HepG2 (cell line): Measurements from ENCODE around the gene LAS1L. TPM values are rescaled to one million over a fixed set of nuclear protein-coding genes. Genes with fewer than 3 reads are reported as not detected.

Experiments
- ATAC-seq: fragments of 200-7000 bp; cut with Tn5 transposase; 3 replicates; pipeline ENCODE4 v1.9.1; 2020; ENCODE audit warnings: mild to moderate bottlenecking, moderate library complexity
- BruUV-seq: library from RNA; stranded (reverse); fragments of 400-500 nt; replicated peaks from 2 replicates; lab custom pipeline; 2021; lab: Mats Ljungman, UMichigan
- CTCF ChIA-PET: fragments of 300-600 bp; formaldehyde crosslinking; extraction: SDS; loops from one replicate; lab custom pipeline; 2021; ENCODE audit warnings: low total read pairs, inconsistent platforms, low intra/inter-chr PET ratio; lab: Yijun Ruan, JAX
- POLR2A ChIA-PET: fragments of 350-600 bp; sonication (Branson Sonifier 250); formaldehyde crosslinking; loops from one replicate; lab custom pipeline; 2020; ENCODE audit warnings: antibody characterized with exemption, inconsistent platforms; lab: Yijun Ruan, JAX
- DNase-seq: peaks from one replicate; pipeline ENCODE4 v3.0.0-alpha.2; 2015; ENCODE audit warnings: low spot score
- FAIRE-seq: peaks from 3 replicates; lab custom pipeline; 2011; peaks lifted over from hg19 to GRCh38; lab: Jason Lieb, UNC
- H2AFZ ChIP-seq: one replicate; pipeline ENCODE4 v1.6.1; 2011; ENCODE audit warnings: low read length, inconsistent platforms
- H3K27ac ChIP-seq: fragments of 300-600 bp; 3 replicates; pipeline ENCODE4 v1.8.0; 2011; ENCODE audit warnings: mixed run types, mild to moderate bottlenecking, mixed read lengths, low read length, inconsistent platforms; ENCODE audit not compliant: insufficient read depth; ENCODE audit errors: extremely low read length
- H3K27me3 ChIP-seq, 2 experiments: fragments of 200-600 bp in 1 of 2; 2 replicates in 1 of 2; 3 replicates in 1 of 2; pipeline versions ENCODE4 v1.6.0 to v1.8.0; 2011; ENCODE audit warnings: low read length in 2 of 2, mild to moderate bottlenecking in 2 of 2, moderate library complexity in 2 of 2, inconsistent platforms in 1 of 2; ENCODE audit not compliant: insufficient read depth in 2 of 2, control insufficient read depth in 1 of 2
- H3K36me3 ChIP-seq, 2 experiments: fragments of 200-600 bp in 1 of 2; replicated peaks in 1 of 2; 2 replicates in 1 of 2; 3 replicates in 1 of 2; pipeline versions ENCODE4 v1.5.1 to v1.8.0; 2011; ENCODE audit warnings: low read length in 2 of 2, inconsistent platforms in 1 of 2; ENCODE audit not compliant: insufficient read depth in 2 of 2, control insufficient read depth in 1 of 2
- H3K4me1 ChIP-seq: 2 replicates; pipeline ENCODE4 v1.5.1; 2012; ENCODE audit warnings: low read length, inconsistent platforms; ENCODE audit not compliant: insufficient read depth
- H3K4me2 ChIP-seq: 2 replicates; pipeline ENCODE4 v1.6.0; 2011; ENCODE audit warnings: low read depth, low read length, inconsistent platforms
- H3K4me3 ChIP-seq, 3 experiments: fragments of 200-600 bp in 1 of 3; sonication (generic), shearing (Covaris generic) in 1 of 3; replicated peaks in 1 of 3; 2 replicates each; pipeline ENCODE4 v1.5.1; 2011 to 2016; ENCODE audit warnings: low read length in 3 of 3, inconsistent platforms in 2 of 3, low read depth in 2 of 3, mild to moderate bottlenecking in 2 of 3, control low read depth in 1 of 3, mixed read lengths in 1 of 3; ENCODE audit not compliant: insufficient read depth in 1 of 3
- H3K79me2 ChIP-seq: one replicate; pipeline ENCODE4 v1.6.1; 2011; ENCODE audit warnings: low read length, inconsistent platforms; ENCODE audit not compliant: insufficient read depth
- H3K9ac ChIP-seq: 2 replicates; pipeline ENCODE4 v1.6.0; 2011; ENCODE audit warnings: mild to moderate bottlenecking, low read depth, low read length, inconsistent platforms; ENCODE audit not compliant: insufficient read depth
- H3K9me3 ChIP-seq: 2 replicates; pipeline ENCODE4 v1.5.1; 2012; ENCODE audit warnings: mild to moderate bottlenecking, low read length
- H4K20me1 ChIP-seq: 2 replicates; pipeline ENCODE4 v1.6.0; 2011; ENCODE audit warnings: inconsistent platforms, mild to moderate bottlenecking, low read length, moderate library complexity; ENCODE audit not compliant: insufficient read depth
- CREB3 ChIP-seq: sonication (generic); formaldehyde crosslinking; IDR thresholded peaks from 2 replicates; pipeline ENCODE4 v1.5.0; 2020; ENCODE audit warnings: missing genetic modification reagents
- CREM ChIP-seq, 2 experiments: sonication (generic) in 1 of 2; formaldehyde crosslinking in 1 of 2; IDR thresholded peaks; 2 replicates each; pipeline versions ENCODE4 v1.4.0 to v1.6.1; 2016 to 2020; ENCODE audit warnings: antibody characterized with exemption in 1 of 2, mild to moderate bottlenecking in 1 of 2, missing genetic modification reagents in 1 of 2
- GATAD2A ChIP-seq: IDR thresholded peaks from 2 replicates; pipeline ENCODE4 v1.6.1; 2016
- HNF4A ChIP-seq: sonication (generic); formaldehyde crosslinking; IDR thresholded peaks from 2 replicates; pipeline ENCODE4 v1.4.0; 2020; ENCODE audit warnings: missing genetic modification reagents
- NCOR1 ChIP-seq: fragments of 200-600 bp; sonication (generic); IDR thresholded peaks from 2 replicates; pipeline ENCODE4 v1.7.0; 2017; ENCODE audit warnings: antibody characterized with exemption, low read length, borderline replicate concordance
- SNAPC4 ChIP-seq: sonication (generic); formaldehyde crosslinking; IDR thresholded peaks from 2 replicates; pipeline ENCODE4 v1.4.0; 2020; ENCODE audit warnings: mild to moderate bottlenecking, missing genetic modification reagents
- SRSF4 ChIP-seq: fragments of 200-400 bp; formaldehyde crosslinking; IDR thresholded peaks from one replicate; pipeline ENCODE4 v1.6.1; 2018; ENCODE audit warnings: mild to moderate bottlenecking, low read depth, low read length, moderate library complexity; ENCODE audit not compliant: poor library complexity, severe bottlenecking
- TBP ChIP-seq: sonication (generic); formaldehyde crosslinking; IDR thresholded peaks from 2 replicates; pipeline ENCODE4 v1.5.0; 2020; ENCODE audit warnings: missing genetic modification reagents
- TEAD3 ChIP-seq: optimal IDR thresholded peaks from 2 replicates; pipeline ENCODE3; 2016; ENCODE audit warnings: borderline replicate concordance
- ZNF143 ChIP-seq: sonication (generic); formaldehyde crosslinking; IDR thresholded peaks from 2 replicates; pipeline ENCODE4 v1.4.0; 2020; ENCODE audit warnings: missing genetic modification reagents
- ZNF3 ChIP-seq: IDR thresholded peaks from 2 replicates; pipeline ENCODE4 v1.7.0; 2017; ENCODE audit warnings: inconsistent platforms
- ZNF605 ChIP-seq: sonication (generic); formaldehyde crosslinking; IDR thresholded peaks from 2 replicates; pipeline ENCODE4 v1.8.0; 2022; ENCODE audit warnings: mild to moderate bottlenecking, missing genetic modification reagents
- WGBS: methylation state at CpG from one replicate; pipeline ENCODE4 v1.1.6; 2017; ENCODE audit warnings: low lambda C conversion rate; 5-methylcytosine and 5-hydroxymethylcytosine counted together
- in situ Hi-C: cut with HindIII; loops from 2 replicates; pipeline ENCODE4 v1.10.0; 2017; ENCODE audit warnings: low pct_unique_long_range_greater_than_20kb; ENCODE audit not compliant: extremely low pct_ligation_motif_present
- intact Hi-C: fragments of 100-400 bp; cut with micrococcal nuclease; formaldehyde crosslinking; loops from one replicate; pipeline ENCODE4 v1.10.0; 2022; ENCODE audit not compliant: unreplicated experiment
- polyA plus RNA-seq, 8 experiments: library from polyadenylated mRNA; depleted of rRNA in 3 of 8; stranded (reverse) in 7 of 8; unstranded in 1 of 8; fragments of >200 nt; fragmentation: Illumina TruSeq in 4 of 8; extraction: Trizol in 4 of 8; gene quantifications; 2 replicates each; pipeline versions ENCODE4 v1.2.1 to v1.2.3, GENCODE V29; 2011 to 2016; ENCODE audit warnings: low read depth in 4 of 8, missing spikeins in 1 of 8, mixed read lengths in 1 of 8; ENCODE audit not compliant: insufficient read depth in 1 of 8
- total RNA-seq, 5 experiments: library from RNA; depleted of rRNA; stranded (reverse); fragments of >200 nt; fragmentation: Illumina TruSeq; extraction: Trizol; gene quantifications; 2 replicates each; pipeline ENCODE4 v1.2.3, GENCODE V29; 2016; ENCODE audit warnings: low read depth in 1 of 5
- TF ChIP-seq, protein P1 (sequence below): sonication (generic); formaldehyde crosslinking; IDR thresholded peaks from 2 replicates; pipeline ENCODE4 v1.8.1; 2023; ENCODE audit warnings: mild to moderate bottlenecking, missing genetic modification reagents
- TF ChIP-seq, protein P2 (sequence below): sonication (generic); formaldehyde crosslinking; conservative IDR thresholded peaks from 2 replicates; pipeline ENCODE4 v1.8.1; 2023; ENCODE audit warnings: missing genetic modification reagents
- TF ChIP-seq, protein P3 (sequence below): sonication (generic); formaldehyde crosslinking; IDR thresholded peaks from 2 replicates; pipeline ENCODE4 v1.4.0; 2020; ENCODE audit warnings: missing genetic modification reagents

The LAS1L gene
- total and polyA plus RNA-seq, 2 of the 13 experiments (the other 11 are each of a cell fraction or from before 2014, with no cell fraction given): 18.1 to 33.3 TPM

DNA sequence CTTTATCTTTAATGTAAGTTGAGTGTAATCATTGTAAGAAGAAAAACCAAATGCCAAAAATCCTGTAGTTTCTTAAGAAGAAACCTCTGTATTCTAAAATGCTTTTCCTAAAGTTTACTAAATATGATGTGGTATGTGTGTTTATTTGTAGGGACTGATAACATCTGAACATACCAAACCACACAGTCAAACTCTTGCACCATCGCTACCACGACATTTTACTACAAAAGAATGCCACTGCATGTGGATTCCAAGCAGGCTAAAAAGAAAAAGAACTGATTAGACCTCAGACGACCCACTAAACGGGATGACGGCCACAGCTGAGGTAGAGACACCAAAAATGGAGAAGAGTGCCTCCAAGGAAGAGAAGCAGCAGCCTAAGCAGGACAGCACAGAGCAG, 46.1 kb downstream of the LAS1L start (continued):
- TF ChIP-seq ZNF605 (CRISPR knock-in tag): no peak
- TF ChIP-seq HNF4A (CRISPR knock-in tag): no peak

DNA sequence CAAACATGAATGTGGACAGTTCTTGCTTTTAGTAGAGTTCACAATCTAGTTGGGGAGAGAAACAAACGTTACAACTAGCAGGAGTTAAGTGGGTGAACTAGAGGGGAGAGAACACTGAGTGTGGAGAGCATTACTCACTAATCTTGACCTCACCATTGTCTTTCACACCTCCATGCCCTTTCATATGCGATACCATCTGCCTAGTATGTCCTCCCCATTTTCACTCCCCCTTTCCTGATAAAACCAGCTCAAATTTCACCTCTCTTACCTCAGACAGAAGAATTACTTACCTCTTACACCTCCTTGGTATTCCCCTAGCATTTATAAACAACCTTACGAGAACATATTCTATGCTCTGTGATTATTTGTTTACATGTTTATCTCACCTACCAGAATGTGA, 53.6 kb downstream of the LAS1L start:
- 68% methylated on average over 3 of the region's 3 CpGs for WGBS
- no peak for FAIRE-seq
- Histone ChIP-seq H3K4me1 (no peaks in the 10 kb centered on the region), H3K9me3 (no peaks in the 10 kb centered on the region), H3K9ac (no peak overlapping the region), H3K27ac (no peak overlapping the region), H2AFZ (no peak overlapping the region), H4K20me1 (no peaks in the 10 kb centered on the region), H3K4me2 (no peak overlapping the region), H3K79me2 (no peaks in the 10 kb centered on the region), H3K4me3 (no peak overlapping the region), H3K36me3 (no peaks in the 10 kb centered on the region), H3K27me3 (no peaks in the 10 kb centered on the region)
- ChIA-PET POLR2A (no interaction called here), CTCF (no interaction called here)
- intact Hi-C loops (no loop called here), in situ Hi-C loops (no loop called here)
- DNase-seq: no peak
- ATAC-seq: no peak
- no TSS peak for BruUV-seq
- TF ChIP-seq SNAPC4 (CRISPR knock-in tag) (no peak), NCOR1 (no peak), ZNF3 (no peak), GATAD2A (CRISPR knock-in tag) (no peak), CREB3 (CRISPR knock-in tag) (no peak), ZNF143 (CRISPR knock-in tag) (no peak), SRSF4 (no peak), CREM (IDR thresholded peaks at IDR 0.05) (no peak), CREM (CRISPR knock-in tag; IDR thresholded peaks at IDR 0.05) (no peak), TEAD3 (CRISPR knock-in tag) (no peak), TBP (CRISPR knock-in tag) (no peak)
- TF ChIP-seq, protein P1, sequence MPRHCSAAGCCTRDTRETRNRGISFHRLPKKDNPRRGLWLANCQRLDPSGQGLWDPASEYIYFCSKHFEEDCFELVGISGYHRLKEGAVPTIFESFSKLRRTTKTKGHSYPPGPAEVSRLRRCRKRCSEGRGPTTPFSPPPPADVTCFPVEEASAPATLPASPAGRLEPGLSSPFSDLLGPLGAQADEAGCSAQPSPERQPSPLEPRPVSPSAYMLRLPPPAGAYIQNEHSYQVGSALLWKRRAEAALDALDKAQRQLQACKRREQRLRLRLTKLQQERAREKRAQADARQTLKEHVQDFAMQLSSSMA (CRISPR knock-in tag): no peak
- TF ChIP-seq, protein P2, sequence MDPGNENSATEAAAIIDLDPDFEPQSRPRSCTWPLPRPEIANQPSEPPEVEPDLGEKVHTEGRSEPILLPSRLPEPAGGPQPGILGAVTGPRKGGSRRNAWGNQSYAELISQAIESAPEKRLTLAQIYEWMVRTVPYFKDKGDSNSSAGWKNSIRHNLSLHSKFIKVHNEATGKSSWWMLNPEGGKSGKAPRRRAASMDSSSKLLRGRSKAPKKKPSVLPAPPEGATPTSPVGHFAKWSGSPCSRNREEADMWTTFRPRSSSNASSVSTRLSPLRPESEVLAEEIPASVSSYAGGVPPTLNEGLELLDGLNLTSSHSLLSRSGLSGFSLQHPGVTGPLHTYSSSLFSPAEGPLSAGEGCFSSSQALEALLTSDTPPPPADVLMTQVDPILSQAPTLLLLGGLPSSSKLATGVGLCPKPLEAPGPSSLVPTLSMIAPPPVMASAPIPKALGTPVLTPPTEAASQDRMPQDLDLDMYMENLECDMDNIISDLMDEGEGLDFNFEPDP (CRISPR knock-in tag): no peak
- TF ChIP-seq, protein P3, sequence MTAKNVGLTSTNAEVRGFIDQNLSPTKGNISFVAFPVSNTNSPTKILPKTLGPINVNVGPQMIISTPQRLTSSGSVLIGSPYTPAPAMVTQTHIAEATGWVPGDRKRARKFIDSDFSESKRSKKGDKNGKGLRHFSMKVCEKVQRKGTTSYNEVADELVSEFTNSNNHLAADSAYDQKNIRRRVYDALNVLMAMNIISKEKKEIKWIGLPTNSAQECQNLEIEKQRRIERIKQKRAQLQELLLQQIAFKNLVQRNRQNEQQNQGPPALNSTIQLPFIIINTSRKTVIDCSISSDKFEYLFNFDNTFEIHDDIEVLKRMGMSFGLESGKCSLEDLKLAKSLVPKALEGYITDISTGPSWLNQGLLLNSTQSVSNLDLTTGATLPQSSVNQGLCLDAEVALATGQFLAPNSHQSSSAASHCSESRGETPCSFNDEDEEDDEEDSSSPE: no peak
